Activated CD8-positive, alpha-beta T cell treated with anti-CD3 and anti-CD28 coated beads for 36 hours (primary cell): ENCODE results near the gene CNTNAP2. TPM values are rescaled to one million over a fixed set of nuclear protein-coding genes. Genes with fewer than 3 reads are reported as not detected.
"Not testable (repeated sequence)": the region's sequence is repeated elsewhere in the genome, so short reads cannot be mapped to it uniquely, and the experiment has no call there.

Source experiments
- ATAC-seq: fragments of 200-7000 bp; cut with Tn5 transposase; one replicate; pipeline ENCODE4 v1.10.0; 2021; ENCODE audit warnings: mild to moderate bottlenecking, moderate library complexity
- CTCF ChIA-PET: fragments of 350-600 bp; sonication (Branson Sonifier 250); formaldehyde crosslinking; loops from one replicate; lab custom pipeline; 2021; ENCODE audit warnings: antibody characterized with exemption; lab: Charles Lee
- POLR2A ChIA-PET: fragments of 350-600 bp; sonication (Branson Sonifier 250); formaldehyde crosslinking; loops from one replicate; lab custom pipeline; 2021; ENCODE audit warnings: antibody characterized with exemption; lab: Charles Lee
- DNase-seq: peaks from one replicate; pipeline ENCODE4 v3.0.0-alpha.2; 2020
- H3K27ac Mint-ChIP-seq: one replicate; pipeline ENCODE4 v1.8.0; 2021; ENCODE audit warnings: mild to moderate bottlenecking, mixed read lengths
- H3K27me3 Mint-ChIP-seq: one replicate; pipeline ENCODE4 v1.8.0; 2021; ENCODE audit warnings: mixed read lengths
- H3K36me3 Mint-ChIP-seq: one replicate; pipeline ENCODE4 v1.8.0; 2021; ENCODE audit warnings: low read depth, mixed read lengths
- H3K4me1 Mint-ChIP-seq: one replicate; pipeline ENCODE4 v1.8.0; 2021; ENCODE audit warnings: low read depth, mixed read lengths
- H3K4me3 Mint-ChIP-seq: one replicate; pipeline ENCODE4 v1.8.0; 2021; ENCODE audit warnings: mild to moderate bottlenecking, moderate library complexity, mixed read lengths
- H3K9me3 Mint-ChIP-seq: one replicate; pipeline ENCODE4 v1.8.0; 2021; ENCODE audit warnings: mixed read lengths
- CTCF ChIP-seq: fragments of 200-600 bp; IDR thresholded peaks from one replicate; pipeline ENCODE4 v1.8.0; 2022; ENCODE audit warnings: antibody characterized with exemption, mild to moderate bottlenecking
- intact Hi-C: fragments of 100-400 bp; cut with micrococcal nuclease; formaldehyde crosslinking; loops from one replicate; pipeline ENCODE4 v1.10.0; 2022
- total RNA-seq, 2 experiments: library from RNA; stranded (reverse); gene quantifications; one replicate each; pipeline ENCODE4 v1.2.3, GENCODE V29; 2021

CNTNAP2 gene
- total RNA-seq, 2 experiments from 2014 or later, result not detected

- H3K4me3 Mint-ChIP-seq, result no peak overlapping the region
- DNase-seq, result no peak
- TF ChIP-seq CTCF, result no peak
- ChIA-PET POLR2A (no interaction called here), CTCF (no interaction called here)
- no peak overlapping the region for H3K27ac Mint-ChIP-seq
- no peaks in the 10 kb centered on the region for H3K36me3 Mint-ChIP-seq
- no peak for ATAC-seq
- no peaks in the 10 kb centered on the region for H3K27me3 Mint-ChIP-seq
- H3K4me1 Mint-ChIP-seq, result peaks cover 8% of the 10 kb centered on the region
- intact Hi-C loops, result no loop called here
- H3K9me3 Mint-ChIP-seq, result no peaks in the 10 kb centered on the region
Measured at GRCh38 chr7:148299350-148300276, 2183.0 kb downstream of the CNTNAP2 start.

GRCh38 chr7:148302436-148302835 is 2185.8 kb downstream of the CNTNAP2 start:
- CTCF ChIA-PET, result interaction anchor here (0.7 kb wide), 1 partner anchor 9 kb away, joined by 3 read pairs; no protein-coding TSS in a partner anchor
- intact Hi-C loops, POLR2A ChIA-PET: not testable (repeated sequence)

GRCh38 chr7:148303295-148304082 is 2186.9 kb downstream of the CNTNAP2 start:
- Mint-ChIP-seq H3K4me3 (no peak overlapping the region), H3K27me3 (no peaks in the 10 kb centered on the region), H3K9me3 (no peaks in the 10 kb centered on the region), H3K4me1 (peaks cover 9% of the 10 kb centered on the region), H3K27ac (no peak overlapping the region), H3K36me3 (no peaks in the 10 kb centered on the region)
- POLR2A ChIA-PET, result no interaction called here
- intact Hi-C loops, result no loop called here
- ATAC-seq (no peak), DNase-seq (no peak)
- CTCF ChIA-PET, result interaction anchor here (0.7 kb wide), 1 partner anchor 10 kb away, joined by 3 read pairs; no protein-coding TSS in a partner anchor
- no peak for TF ChIP-seq CTCF

More at GRCh38 chr7:148302436-148302835, 2185.8 kb downstream of the CNTNAP2 start:
- H3K27me3 Mint-ChIP-seq, H3K9me3 Mint-ChIP-seq, DNase-seq, ATAC-seq, H3K4me1 Mint-ChIP-seq, H3K4me3 Mint-ChIP-seq, H3K36me3 Mint-ChIP-seq, H3K27ac Mint-ChIP-seq: not testable (repeated sequence)

GRCh38 chr7:148304083-148304335 is 2187.4 kb downstream of the CNTNAP2 start:
- no peaks in the 10 kb centered on the region for H3K9me3 Mint-ChIP-seq
- peaks cover 9% of the 10 kb centered on the region for H3K4me1 Mint-ChIP-seq
- DNase-seq (no peak), ATAC-seq (no peak)
- H3K36me3 Mint-ChIP-seq, result no peaks in the 10 kb centered on the region
- no peaks in the 10 kb centered on the region for H3K27me3 Mint-ChIP-seq
- no peak overlapping the region for H3K4me3 Mint-ChIP-seq
- no peak overlapping the region for H3K27ac Mint-ChIP-seq
- CTCF ChIA-PET, result no interaction called here
- TF ChIP-seq CTCF, result no peak
- POLR2A ChIA-PET, result no interaction called here
- intact Hi-C loops, result no loop called here

- peaks cover 9% of the 10 kb centered on the region for H3K4me1 Mint-ChIP-seq
- TF ChIP-seq CTCF, result no peak
- no peak overlapping the region for H3K27ac Mint-ChIP-seq
- intact Hi-C loops, result no loop called here
- ChIA-PET CTCF (no interaction called here), POLR2A (interaction anchor here (1.2 kb wide), 1 partner anchor 15 kb away, joined by 4 read pairs; no protein-coding TSS in a partner anchor)
- no peak overlapping the region for H3K4me3 Mint-ChIP-seq
- peaks cover 2% of the 10 kb centered on the region for H3K27me3 Mint-ChIP-seq
- H3K36me3 Mint-ChIP-seq, result no peaks in the 10 kb centered on the region
- no peaks in the 10 kb centered on the region for H3K9me3 Mint-ChIP-seq
- DNase-seq (no peak), ATAC-seq (no peak)
Measured at GRCh38 chr7:148304456-148304855, 2187.9 kb downstream of the CNTNAP2 start.
